MM.1S (cell line): ENCODE results near the gene LTBP1.

Source experiments
- EZH2 ChIP-seq: fragments of 300-600 bp; sonication (generic); optimal IDR thresholded peaks from 2 replicates; pipeline ENCODE3; 2017; ENCODE audit warnings: low read depth, mild to moderate bottlenecking, antibody characterized with exemption, low read length, mixed read lengths
- EZH2phosphoT487 ChIP-seq: fragments of 300-600 bp; sonication (generic); IDR thresholded peaks from 2 replicates; pipeline ENCODE4 v1.6.1; 2018; ENCODE audit warnings: antibody characterized with exemption, low read length
- TF ChIP-seq, protein P1 (sequence below): fragments of 300-600 bp; sonication (generic); IDR thresholded peaks from 2 replicates; pipeline ENCODE4 v1.5.1; 2016; ENCODE audit warnings: antibody characterized with exemption, low read length, mixed read lengths

- TF ChIP-seq, protein P1, sequence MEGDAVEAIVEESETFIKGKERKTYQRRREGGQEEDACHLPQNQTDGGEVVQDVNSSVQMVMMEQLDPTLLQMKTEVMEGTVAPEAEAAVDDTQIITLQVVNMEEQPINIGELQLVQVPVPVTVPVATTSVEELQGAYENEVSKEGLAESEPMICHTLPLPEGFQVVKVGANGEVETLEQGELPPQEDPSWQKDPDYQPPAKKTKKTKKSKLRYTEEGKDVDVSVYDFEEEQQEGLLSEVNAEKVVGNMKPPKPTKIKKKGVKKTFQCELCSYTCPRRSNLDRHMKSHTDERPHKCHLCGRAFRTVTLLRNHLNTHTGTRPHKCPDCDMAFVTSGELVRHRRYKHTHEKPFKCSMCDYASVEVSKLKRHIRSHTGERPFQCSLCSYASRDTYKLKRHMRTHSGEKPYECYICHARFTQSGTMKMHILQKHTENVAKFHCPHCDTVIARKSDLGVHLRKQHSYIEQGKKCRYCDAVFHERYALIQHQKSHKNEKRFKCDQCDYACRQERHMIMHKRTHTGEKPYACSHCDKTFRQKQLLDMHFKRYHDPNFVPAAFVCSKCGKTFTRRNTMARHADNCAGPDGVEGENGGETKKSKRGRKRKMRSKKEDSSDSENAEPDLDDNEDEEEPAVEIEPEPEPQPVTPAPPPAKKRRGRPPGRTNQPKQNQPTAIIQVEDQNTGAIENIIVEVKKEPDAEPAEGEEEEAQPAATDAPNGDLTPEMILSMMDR = no peak
- no peak for TF ChIP-seq EZH2
- no peak for TF ChIP-seq EZH2phosphoT487
Measured at GRCh38 chr2:32991091-32991845, 44.5 kb downstream of the LTBP1 start.
